Measurements from ENCODE around the gene HRK.
A peak's percentile ranks its signal among the peaks of the same experiment; 100 is the strongest.

HRK gene

GRCh38 chr12:116864371-116865160 lies 16.7 kb downstream of the HRK start:
- DNase-seq = no peak

DNA sequence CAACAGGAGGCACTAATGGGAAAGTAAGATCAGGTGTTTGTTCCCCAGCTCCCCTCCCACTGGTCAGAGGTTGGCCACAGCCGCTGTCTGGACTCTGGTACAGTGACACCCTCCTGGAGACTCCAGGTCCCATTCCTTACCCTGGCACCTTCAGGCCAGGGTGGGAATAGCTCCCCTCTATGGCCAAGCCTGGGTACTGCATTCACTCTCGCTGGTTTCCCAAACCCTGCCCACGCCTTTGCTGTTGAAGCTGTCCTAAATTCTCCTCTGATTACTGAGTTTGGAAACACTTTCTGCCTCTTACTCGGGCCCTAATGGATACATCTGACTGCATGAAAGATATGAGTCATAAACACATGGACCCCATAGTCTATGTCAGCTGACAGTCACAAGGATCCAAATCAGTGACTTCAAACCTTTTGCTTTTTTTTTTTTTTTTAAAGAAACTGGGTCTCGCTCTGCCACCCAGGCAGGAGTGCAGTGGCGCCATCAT lies 17.9 kb downstream of the HRK start:
- DNase-seq = no peak

DNA sequence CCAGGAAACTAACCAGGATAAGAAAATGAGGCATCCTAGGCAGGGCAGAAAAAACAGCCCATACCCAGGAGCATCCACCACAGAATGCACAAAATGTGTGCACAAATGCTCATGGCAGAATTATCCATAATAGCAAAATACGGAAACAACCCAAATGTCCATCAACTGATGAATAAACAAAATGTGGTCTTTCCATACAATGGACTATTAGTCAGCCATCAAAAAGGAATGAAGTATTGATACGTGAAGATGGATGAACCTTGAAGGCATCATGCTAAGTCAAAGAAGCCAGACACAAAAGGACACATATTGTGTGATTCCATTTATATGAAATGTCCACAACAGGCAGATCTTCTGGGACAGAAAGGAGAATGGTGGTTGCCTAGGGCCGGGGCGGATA lies 19.1 kb downstream of the HRK start:
- no peak for DNase-seq

GRCh38 chr12:116861320-116861719 lies 19.9 kb downstream of the HRK start:
- DNase-seq = no peak

GRCh38 chr12:116860263-116860662 lies 21.0 kb downstream of the HRK start:
- no peak for DNase-seq

DNA sequence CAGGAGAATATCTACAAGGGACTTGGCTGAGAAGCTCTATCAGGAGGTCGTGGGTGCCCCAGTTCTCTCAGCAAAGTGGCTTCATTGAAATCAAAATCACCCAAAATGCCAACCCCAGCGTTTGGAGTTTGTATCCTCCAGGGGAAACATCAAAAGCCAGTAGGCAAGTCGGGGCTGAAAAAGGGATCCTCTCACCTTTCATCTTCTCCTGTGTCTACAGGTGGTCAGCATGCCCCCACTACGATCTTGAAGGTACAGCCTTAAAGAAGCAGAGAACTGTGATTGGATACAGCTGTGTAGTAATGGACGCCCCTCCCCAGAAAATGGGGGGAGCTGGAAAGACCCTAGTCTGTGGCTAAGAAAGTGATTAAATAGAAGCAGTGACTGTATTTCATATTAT lies 22.2 kb downstream of the HRK start:
- no peak for DNase-seq

GRCh38 chr12:116856729-116857128 lies 24.5 kb downstream of the HRK start:
- no peak for DNase-seq

DNA sequence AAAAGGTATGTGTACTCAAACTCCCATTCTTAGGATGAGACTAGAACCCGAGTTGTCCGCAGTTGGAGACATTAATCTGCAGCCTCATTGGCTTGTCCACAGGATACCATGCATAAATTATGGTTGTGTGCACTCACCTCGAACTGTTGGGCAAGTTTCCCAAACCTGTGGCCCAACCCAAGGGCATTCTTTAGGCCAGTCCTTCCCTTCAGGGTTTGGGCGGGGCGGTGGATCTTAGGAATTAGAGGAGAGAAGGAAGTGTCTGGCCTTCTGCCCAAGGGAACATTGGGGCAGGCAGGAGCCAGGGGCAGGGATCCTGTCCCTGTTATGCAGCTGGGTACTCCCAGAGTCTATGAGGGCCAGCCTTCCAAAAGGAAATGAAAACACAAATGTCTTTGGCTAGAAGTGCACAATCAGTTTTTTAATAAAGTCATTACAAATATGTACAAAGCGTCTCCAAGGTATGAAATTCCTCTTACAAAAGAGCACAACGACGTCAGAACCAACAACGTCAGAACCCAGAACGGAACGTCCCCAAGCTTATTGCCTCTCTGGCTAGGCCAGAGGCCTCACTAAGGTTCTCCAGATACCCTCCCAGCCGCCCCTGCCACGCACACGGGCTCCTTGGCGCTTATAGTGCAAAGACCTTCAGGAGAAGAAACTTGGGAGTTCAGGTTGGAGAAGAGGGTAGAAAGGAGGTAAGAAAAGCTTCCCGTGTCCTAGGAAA lies 25.3 kb downstream of the HRK start:
- DNase-seq = no peak

DNA sequence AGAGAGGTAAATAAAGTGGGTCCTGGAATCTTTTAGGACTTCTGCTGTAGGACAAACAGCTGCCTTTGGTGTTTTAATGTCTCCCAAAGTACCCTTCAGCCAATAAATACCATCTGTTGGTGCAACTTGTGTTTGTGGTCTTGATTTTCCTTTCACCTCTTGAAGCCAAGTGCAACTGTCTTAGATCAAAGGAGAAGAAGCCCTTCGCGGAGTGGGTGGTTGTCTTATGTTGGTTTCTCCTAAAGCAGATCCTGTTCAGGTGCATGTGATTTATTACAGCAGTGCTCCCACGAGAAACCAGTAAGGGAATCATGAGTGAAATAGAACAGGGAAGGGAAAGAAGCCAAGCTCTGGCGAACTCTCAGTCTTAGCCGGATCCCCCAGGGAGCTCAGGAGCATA lies 27.7 kb downstream of the HRK start:
- DNase-seq = no peak

- no peak for DNase-seq
These were observed 28.9 kb downstream of the HRK start for GRCh38 chr12:116852303-116852702.

- DNase-seq = no peak
These were observed 32.0 kb downstream of the HRK start for GRCh38 chr12:116849216-116849615.

GRCh38 chr12:116843085-116843484 lies 38.2 kb downstream of the HRK start:
- DNase-seq = no peak

DNA sequence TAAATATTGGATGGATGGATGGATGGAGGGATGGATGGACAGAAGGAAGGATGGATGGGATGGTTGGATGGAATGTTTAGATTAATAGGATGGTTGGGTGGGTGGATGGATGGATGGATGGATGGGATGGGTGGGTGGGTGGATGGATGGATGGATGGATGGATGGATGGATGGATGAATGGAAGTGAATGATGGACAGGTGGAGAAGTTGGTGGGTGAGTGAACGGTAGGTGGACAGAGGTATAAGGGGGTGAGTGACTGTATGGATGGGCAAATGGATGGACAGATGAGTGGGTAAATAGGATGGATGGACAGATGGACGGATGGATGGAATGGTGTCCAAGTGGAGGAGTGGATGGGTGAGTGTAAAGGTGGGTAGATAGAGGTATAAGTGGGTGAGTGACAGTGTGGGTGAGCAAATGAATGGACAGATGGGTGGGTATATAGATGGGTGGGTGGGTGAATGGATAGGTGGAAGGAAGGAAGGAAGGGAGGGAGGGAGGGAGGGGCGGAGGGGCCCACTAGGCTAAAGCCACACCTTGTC lies 41.9 kb downstream of the HRK start:
- DNase-seq = no peak

DNA sequence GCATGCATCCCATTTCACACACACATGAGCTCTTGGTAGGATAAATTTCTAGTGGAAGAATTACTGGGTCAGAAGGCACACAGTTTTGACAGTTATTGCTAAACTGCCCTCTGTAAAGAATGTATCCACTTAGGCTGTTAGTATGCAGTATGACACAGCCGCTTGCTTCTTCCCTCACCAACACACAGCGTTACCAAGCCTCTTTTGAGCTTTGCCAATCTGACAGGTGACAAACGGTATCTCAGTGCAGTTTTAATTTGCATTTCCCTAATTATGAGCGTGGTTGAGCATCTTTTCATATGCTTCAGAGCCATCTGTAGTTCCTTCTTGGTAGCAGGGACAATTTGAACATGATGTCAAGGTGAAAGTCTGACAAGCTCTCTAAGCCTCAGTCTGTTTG lies 42.9 kb downstream of the HRK start:
- no peak for DNase-seq

DNA sequence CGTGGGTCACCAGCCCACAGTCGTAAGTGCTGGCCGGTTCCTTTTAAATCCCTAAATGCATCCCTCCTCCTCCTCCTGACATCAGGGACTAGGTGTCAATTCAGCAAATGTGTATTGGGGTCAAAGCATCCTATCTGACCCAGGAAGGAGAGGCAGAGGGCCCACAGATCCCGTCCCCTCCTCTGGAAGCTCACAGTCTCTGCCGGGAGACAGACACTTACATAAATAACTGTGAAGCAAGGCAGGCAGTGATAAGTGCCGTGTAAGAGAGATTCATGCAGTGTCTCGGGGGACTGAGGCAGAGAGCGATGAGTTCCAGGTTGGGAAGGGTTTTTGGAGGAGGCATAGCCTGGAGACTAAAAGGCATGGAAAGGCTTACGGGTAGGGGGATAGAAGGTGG lies 44.1 kb downstream of the HRK start:
- no peak for DNase-seq

DNA sequence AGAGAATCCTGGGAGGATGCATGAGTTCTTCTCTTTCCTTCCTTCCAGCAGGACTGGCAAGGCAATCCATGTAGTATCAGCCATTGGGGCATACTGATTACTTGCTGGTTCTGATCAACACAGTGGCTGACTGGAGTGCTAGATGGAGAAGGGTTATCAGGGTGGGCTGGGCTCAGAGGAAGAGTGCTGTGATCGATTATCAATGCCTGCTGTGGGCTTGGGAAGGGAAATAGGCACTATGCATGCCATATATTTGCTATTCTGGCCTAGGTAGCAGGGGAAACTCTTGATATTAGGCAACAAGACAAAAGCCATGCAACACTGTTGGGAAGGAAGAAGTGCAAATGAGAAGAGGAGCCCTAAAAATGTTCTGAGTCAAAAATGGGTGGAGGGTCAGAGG lies 45.8 kb downstream of the HRK start:
- DNase-seq = no peak

GRCh38 chr12:116833474-116833873 lies 47.8 kb downstream of the HRK start:
- no peak for DNase-seq

DNA sequence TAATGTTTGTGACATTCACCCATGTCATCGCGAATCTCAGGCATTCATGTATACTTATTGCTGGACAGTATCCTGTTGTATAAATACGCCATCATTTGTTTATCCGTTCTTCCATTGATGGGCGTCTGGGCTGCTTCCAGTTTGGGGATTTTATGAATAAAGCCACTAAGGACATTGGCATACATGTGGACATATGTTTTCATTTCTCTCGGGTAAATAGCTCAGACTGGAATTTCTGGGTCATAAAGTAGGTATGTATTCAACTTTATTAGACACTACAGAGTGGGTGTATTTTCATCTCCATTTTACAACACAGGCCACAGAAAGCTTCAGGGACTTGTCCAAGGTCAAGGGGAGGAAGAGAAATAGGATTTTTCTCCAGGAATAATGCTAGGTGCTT lies 48.9 kb downstream of the HRK start:
- DNase-seq = no peak

DNA sequence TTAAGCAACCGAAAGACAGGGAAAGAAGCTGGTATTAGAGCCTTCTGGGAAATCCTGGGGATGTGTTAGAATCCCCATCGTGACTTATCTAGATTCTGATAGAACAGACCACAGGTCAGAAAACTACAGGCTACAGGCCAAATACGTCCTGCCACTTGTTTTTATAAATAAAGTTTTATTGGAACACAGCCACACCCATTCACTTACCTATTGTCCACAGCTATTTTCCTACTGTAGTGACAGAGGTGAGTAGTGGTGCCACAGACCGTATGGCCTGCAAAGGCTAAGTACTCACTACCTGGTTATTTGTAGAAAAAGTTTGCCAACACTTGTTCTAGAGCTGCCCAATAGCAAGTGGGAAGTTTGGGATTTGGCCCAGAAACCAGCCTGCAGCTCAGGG lies 53.8 kb downstream of the HRK start:
- no peak for DNase-seq

- DNase-seq = no peak
These were observed 60.0 kb downstream of the HRK start for GRCh38 chr12:116821291-116821690.

- DNase-seq = no peak
These were observed 61.1 kb downstream of the HRK start for GRCh38 chr12:116820064-116820656.

GRCh38 chr12:116818948-116819832 lies 62.1 kb downstream of the HRK start:
- DNase-seq = peak; percentile 69

Data from NCI-H1694 treated with DMSO at 0.1 percent for 48 hours (cell line).